CD4-positive, alpha-beta T cell treated with Interleukin-15 for 4 hours (primary cell): ENCODE results near the gene METTL26.

ENCODE experiments used
- DNase-seq: peaks from one replicate; pipeline ENCODE4 v3.0.0-alpha.2; 2020; ENCODE audit warnings: low spot score

Gene METTL26

DNA sequence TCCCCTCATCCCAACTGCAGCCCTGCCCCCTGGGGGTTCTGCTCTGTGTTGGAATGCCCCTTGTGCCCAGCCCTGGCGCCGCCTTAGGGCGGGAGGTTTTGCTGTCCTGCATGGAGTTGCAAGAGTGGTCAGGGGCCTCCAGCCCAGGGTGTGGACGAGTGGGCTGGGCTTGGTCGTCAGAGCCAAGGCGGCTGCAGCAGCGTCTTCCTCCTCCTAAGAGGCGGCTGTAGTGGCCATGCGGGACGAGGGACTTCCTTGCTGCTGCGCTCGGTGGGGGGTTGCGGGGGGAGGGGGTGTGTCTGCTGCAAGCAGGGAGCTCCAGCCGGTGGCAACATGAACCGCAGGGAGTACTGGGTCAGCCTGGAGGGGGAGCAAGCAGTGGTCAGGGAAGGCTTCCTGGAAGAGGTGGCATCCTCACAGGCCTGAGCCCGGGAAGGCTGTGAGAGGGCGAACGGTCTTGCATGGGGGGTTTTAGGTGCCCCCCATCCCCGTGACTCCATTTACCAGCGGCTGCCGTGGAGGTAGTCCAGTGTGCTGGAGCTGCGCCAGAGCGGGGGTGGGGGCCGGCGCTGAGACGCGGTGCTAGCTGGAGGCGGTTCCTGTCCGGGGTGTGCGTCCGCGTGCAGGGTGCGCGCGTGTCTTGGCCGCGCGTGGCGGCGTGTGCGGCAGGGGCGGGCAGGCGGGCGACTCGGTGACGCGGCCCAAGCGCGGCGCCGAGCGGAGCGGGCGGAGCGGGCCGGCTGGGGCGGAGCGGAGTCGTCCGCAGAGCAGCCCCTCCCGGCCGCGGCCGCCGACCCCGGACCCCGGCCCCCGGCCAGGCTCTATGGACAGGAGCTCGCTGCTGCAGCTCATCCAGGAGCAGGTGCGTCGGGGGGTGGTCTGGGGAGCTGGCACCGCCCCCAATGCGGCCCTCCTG, 39.1 kb upstream of the METTL26 start, which contains the start of gene RHBDL1:
Gene RHBDL1 (plus strand): TSS at position 704 of the 916 bp plus-strand sequence. CDS start 120 bp downstream, at position 824.
- DNase-seq = no peak

DNA sequence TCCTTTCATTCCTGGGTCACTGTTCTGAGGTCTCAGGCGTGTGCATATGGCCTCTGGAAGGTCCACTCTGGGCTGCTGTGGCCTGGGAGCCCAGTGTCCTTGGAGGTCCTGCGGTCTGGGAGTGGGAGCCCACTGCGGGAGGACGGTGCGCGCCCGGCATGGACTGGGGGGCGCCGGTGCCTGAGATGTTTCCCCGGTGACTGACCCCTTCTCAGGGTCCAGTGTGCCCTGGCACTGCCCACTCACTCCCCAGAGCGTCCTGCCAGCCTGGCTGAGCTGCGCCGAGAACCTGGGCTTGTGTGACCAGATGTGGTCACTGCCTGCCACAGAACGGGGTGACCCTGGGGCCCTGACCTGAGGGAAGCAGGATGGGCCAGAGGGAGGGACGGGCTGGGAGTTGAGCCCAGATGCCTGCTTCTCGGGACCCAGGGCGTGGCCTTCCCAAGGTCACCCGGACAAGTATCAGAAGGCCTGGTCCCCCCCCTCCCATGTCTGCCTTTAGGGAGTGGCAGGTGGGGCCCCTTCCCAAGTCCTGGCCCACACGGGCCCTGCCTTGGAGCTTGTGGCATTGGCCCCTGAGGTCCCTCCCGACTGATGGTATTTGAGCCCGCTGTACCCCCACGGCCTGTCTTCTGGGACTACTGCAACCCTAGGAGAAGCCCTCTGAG, 38.2 kb upstream of the METTL26 start:
- DNase-seq = no peak

DNA sequence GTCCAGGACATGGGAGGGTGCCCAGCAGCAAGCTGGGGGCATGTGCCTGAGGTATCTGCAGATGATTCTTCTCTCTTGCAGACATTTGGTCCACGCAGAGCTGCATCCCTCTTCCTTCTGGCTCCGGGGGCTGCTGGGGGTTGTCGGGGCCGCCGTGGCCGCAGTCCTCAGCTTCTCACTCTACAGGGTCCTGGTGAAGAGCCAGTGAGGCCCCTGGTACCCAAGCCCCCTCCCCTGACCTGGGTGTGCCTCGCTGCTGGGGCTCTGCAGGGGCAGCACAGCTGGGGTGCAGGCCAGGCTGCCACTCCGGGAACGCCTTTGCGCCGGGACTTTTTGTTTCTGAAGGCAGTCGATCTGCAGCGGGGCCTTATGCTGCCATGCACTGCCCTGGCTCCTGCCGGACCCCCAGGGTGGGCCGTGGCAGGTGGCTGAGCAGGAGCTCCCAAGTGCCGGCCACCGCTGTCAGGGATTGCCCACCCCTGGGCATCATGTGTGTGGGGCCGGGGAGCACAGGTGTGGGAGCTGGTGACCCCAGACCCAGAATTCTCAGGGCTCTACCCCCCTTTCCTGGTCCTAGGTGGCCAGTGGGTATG, 37.4 kb upstream of the METTL26 start:
- no peak for DNase-seq

DNA sequence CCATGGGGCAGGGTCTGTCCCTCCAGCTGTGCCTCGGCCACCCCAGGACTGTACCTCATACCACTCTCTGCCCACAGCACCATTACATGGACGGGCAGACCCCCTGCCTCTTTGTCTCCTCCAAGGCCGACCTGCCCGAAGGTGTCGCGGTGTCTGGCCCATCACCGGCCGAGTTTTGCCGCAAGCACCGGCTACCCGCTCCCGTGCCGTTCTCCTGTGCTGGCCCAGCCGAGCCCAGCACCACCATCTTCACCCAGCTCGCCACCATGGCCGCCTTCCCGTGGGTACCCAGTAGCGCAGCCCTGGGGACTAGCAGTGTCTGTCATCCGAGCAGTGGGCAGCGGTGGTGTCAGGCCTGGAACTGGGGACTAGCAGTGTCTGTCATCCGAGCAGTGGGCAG, 36.7 kb upstream of the METTL26 start:
- DNase-seq = no peak

DNA sequence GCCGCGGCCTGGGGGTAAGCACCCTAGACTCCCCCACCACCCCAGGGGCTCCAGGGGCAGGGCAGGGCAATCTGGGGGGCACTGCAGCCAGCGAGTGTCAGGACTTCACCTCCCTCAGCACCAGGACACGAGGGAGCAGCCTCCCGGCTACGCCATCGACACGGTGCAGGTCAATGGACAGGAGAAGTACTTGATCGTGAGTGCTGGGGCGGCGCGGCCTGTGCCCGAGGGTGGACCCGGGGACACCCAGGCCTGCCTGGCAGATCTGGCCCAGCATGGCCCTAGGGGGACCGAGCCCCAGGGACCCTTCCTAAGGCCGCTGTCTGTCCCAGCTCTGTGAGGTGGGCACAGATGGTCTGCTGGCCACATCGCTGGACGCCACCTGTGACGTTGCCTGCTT, 36.3 kb upstream of the METTL26 start:
- no peak for DNase-seq

DNA sequence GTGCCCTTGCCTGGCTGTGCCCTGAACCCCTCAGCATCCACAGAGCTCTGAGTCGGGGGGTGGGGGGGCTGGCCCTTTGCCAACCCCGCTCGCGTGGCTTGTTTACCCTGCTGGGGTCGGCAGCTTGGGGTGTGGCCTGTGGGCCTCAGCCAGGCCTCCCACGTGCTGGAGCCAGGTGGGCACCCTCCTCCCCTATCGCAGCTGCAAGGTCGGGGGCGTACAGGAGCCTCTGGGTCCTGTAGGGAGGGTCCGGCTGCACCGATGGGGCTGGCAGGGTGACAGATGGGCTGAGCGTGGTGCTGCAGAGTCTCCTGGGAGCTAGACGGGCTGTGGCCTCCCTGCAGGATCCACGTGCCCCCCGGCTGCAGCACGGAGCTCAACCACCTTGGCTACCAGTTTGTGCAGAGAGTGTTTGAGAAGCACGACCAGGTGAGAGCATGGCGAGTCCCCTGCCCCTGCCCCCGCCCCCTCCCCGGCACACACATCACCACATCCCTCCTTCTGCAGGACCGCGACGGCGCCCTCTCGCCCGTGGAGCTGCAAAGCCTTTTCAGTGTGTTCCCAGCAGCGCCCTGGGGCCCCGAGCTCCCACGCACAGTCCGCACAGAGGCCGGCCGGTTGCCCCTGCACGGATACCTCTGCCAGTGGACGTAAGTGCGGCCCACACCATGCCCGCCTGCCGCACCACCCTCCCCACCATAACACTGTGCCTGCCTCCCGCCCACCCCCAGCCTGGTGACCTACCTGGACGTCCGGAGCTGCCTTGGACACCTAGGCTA, 35.4 kb upstream of the METTL26 start:
- no peak for DNase-seq

DNA sequence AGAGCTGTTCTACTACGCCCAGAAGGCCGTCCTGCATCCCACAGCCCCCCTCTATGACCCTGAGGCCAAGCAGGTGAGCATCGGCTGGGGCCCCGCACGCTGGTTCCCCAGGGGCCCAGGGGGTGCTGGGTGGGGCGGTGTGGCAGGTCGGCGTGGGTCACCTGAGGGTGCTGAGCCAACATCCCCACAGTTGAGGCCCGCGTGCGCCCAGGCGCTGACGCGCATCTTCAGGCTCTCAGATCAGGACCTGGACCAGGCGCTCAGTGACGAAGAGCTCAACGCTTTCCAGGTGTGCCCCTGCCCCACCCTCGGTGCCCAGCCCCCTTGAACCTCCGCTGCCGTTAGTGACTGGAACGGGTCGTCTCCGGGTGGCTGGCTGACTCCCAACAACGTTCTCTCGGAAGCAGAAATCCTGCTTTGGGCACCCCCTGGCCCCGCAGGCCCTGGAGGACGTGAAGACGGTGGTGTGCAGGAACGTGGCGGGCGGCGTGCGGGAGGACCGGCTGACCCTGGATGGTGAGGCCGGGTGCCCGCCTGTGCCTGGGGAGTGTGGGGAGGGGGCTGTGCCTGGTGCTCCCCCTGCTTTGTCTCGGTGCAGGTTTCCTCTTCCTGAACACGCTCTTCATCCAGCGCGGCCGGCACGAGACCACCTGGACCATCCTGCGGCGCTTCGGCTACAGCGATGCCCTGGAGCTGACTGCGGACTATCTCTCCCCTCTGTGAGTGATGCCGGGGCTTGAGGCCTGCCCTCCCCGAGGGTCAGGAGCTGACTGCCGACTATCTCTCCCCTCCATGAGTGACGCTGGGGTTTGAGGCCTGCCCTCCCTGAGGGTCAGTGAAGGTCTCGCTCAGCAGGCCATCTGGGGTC, 34.6 kb upstream of the METTL26 start:
- no peak for DNase-seq

DNA sequence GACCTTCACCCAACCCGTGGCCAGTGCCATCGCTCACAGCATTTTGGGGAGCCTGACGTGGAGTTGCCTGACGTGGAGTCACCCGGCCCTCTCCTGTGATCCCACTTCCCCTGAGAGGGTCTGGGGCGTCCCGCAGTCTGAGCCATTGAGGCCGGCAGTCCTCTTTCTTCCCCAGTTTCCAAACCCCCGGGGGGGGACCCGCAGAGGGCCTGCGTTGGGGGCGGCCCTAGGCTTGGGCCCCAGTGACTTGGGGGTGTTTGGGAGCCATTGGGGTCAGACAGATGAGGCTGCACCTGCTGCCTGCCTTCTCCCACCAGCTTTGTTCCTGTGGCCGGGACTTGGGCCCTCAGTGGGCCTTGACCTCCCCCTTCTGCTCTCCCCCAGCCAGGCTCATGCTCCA, 33.6 kb upstream of the METTL26 start:
- no peak for DNase-seq

DNA sequence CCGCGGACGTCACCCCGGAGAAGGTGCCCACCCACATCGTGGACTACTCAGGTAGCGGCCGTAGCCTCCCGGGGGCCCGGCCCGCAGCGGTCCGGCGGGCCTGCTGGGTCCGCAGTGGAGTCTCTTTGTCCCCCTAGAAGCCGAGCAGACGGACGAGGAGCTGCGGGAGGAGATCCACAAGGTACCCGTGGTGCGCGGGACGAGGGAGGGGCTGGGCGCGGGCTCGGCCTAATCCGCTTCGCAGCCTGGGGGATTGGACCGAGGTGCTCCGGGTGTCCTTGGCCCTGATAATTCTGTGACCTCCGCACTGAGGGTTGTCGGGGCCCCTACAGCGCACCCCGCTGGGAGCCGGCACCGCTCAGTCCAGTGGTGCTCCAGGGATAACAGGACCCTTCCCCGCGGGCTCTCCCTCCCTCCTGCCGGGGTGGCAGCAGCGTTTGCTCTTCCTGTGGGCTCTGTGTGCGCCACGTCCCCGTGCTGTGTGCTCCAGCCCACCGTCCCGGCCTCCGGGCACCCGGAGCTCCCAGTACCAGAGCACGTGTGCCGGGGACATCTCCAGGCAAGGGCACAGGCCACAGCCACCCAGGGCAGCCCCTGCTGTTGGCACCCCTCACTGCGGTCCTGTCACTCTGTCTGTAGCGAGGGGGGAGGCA, 32.5 kb upstream of the METTL26 start:
- no peak for DNase-seq

DNA sequence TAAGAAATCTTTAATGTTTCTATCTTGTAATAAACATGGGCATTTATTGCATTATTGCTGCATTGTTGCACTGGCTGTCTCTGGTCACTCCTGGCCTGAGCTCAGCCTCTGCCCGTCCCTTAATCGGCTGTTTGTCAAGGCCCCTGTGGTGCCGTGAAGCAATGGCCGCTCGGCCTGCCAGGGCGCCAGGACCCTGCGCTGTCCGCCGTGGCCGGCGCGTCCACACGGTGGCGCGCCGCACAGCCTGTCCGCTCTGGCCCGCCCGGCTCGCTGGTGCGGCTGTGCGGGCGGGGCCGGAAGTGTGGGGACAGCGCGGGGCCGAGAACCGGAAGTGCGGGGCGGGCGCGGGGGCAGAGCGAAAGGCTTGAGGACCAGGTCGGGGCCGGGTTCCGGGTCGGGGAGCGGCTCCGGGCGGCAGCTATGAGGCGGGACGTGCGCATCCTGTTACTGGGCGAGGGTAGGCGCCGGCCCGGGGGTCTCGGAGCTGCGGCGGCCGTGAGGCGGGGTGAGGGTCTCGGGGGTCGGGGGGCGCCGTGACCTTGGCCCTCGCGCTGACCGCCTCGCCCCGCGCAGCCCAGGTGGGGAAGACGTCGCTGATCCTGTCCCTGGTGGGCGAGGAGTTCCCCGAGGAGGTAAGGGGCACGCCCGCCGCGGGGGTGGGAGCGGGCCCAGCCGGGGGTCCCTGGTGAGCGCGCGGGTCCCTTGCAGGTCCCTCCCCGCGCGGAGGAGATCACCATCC, 31.8 kb upstream of the METTL26 start, which contains the start of gene RHOT2:
Gene RHOT2 (plus strand): TSS at position 353 of the 739 bp plus-strand sequence. CDS start 68 bp downstream, at position 421.
- peak; percentile 92 for DNase-seq

DNA sequence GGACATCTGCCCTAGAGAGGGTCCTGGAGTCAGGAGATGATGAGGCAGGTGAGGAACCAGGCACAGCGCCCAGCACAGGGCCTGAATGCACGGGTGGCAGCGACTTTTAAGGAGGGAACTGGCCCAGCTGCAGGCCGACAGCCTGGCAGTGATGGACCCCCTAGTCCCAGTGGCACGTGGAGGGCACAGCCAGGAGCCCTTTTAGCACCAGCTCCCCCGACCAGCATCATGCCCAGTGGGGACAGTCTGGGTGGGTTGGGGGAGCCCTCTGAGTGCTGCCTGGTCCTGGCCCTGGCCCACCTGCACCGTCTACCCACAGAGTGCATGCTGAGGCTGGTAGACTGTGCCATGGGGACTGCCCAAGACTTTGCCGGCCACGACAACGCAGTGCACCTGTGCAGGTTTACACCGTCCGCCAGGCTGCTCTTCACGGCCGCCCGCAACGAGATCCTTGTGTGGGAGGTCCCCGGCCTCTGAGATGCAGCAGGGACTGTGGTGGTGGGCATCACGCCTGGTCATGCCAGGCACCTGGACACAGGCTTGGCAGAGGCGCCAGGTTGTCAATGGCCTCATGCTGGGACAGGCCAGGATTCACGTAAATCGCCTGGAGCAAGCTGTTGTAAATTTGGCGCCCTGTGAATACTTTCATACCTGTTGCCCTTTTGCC, 31.1 kb upstream of the METTL26 start:
- no peak for DNase-seq

DNA sequence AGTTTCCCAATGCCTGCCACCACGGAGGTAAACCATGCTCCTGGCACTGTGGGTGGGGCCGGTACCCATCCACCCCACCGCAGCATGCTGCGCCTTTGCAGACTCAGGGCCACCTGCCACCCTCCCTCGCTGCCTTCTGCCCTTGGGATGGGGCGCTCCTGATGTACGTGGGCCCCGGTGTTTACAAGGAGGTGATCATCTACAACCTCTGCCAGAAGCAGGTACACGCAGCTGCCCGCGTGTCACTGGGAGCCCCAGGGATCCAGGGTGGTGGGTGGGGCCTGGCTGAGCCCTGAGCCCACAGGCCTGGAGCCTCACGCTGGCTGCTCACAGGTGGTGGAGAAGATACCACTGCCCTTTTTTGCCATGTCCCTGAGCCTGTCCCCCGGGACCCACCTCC, 30.5 kb upstream of the METTL26 start:
- no peak for DNase-seq

DNA sequence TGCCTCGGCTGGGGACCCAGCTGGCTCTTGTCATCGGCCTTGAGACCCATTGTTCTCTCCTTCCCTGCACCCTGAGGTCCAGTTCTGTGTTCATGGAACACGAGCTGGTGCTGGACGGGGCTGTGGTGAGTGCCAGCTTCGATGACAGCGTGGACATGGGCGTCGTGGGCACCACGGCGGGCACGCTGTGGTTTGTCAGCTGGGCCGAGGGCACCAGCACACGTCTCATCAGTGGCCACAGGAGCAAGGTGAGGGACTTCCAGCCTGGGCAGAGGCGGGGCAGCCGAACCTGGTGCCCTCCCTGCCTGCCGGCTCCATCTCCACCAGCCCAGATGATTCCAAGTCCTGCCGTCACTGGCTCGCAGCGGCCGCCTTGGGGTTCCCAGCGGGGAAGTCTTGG, 26.5 kb upstream of the METTL26 start:
- DNase-seq = no peak

DNA sequence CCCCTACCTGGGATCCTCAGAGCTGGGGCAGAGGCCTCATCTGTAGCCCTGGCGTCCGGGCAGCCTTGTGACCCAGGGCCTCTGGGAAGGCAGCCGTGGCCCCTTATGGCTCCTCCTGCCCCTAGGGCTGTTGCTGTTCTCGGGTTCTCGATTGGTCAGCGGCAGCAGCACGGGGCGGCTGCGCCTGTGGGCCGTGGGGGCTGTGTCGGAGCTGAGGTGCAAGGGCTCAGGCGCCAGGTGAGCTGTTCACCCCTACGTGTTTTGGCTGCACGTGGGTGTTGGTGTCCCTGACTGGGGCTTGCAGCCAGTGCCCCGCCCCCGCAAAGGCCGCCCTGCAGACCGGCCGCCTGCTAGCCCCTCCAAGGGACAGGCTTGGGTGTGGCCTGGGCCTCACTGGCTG, 26.0 kb upstream of the METTL26 start:
- no peak for DNase-seq

DNA sequence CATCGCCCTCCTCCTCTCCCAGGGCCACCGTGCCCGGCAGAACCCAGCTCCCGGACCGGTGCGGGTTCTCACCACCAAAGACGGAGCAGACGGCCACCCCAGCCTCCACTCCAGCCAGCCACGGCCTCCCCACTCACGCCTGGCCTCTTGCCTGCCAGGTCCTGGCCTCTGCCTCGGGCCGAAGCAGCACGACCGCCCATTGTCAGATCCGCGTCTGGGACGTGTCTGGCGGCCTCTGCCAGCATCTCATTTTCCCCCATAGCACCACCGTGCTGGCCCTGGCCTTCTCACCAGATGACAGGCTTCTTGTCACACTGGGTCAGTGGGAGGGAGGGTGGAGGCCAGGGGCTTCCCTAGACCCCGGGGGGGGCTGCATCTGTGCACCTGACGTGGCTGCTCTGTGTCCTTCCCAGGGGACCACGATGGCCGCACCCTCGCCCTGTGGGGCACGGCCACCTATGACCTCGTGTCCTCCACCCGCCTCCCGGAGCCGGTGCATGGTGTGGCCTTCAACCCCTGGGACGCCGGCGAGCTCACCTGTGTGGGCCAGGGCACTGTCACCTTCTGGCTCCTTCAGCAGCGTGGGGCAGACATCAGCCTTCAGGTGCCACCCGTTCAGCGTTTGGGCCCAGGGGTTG, 25.2 kb upstream of the METTL26 start:
- no peak for DNase-seq

DNA sequence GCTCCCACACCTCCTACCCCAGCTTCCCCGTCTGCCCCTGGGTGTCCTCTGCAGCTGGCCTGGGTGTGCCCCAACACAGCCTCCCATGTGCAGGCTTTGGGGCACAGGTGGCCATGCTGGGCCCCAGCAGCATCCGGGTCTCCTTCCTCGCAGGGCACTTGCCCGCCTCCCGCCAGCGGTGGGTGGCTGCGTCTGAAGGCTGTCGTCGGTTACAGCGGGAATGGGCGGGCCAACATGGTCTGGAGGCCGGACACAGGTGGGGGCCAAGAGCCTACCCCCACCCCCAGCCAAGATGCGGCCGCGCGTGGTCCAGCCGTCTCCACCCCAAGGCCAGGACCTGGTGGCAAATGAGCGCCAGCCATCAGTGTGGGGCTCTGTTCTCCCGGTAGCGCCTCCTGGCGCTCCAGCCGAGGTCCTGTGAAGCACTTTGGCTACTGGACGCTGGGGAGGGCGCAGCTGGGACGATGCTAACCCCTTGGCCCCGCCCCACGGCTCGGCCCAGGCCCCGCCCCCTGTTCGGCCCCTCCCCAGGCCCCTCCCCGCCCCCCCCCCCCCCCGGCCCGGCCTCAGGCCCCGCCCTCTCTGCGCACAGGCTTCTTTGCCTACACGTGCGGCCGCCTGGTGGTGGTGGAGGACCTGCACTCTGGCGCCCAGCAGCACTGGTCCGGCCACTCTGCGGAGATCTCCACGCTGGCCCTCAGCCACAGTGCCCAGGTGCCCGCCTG, 24.5 kb upstream of the METTL26 start:
- peak; percentile 64 for DNase-seq

DNA sequence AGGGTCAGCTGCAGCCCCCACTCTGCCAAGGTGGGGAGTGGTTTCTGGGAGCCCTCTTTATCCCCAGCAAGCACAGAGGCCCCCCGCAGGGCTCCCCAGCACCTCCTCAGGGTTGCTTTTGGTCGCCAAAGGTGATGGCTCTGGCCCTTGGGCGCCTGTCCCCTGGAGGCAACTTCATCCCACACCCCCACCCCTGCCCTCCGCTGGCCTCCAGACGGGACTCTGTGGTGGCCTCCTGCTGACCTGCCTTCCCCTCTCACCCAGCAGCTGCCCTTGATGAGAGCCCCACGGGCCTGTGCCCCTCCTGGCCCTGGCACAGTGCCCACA, 24.0 kb upstream of the METTL26 start:
- DNase-seq = no peak

DNA sequence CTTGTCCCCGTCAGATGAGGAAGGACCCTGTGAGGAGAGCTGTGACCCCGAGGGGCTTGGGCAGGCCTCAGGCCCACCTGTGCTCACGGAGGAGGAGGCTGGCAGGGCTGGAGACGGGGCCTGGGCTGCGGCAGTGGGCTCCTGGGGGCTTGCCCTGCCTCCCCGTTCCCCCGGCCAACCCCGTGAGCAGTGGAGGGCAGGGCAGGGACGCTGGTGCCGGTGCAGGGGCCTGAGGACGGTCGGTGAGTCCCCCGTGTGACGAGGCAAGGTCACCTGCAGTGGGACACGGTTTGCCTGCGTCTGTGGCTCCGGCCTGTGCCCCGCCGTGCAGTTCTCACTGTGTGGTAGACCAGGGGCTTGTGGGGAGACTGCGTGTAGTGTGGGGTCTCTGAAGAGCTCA, 23.5 kb upstream of the METTL26 start:
- DNase-seq = no peak
